NT2/D1 (cell line): Measurements from ENCODE around the gene NCAM2.

Experiments
- YY1 ChIP-seq: IDR thresholded peaks from 2 replicates; pipeline ENCODE4 v1.6.1; 2011; ENCODE audit not compliant: insufficient read length, insufficient read depth
- ZNF274 ChIP-seq: IDR thresholded peaks from 2 replicates; pipeline ENCODE4 v1.6.1; 2011; ENCODE audit warnings: mild to moderate bottlenecking, low read depth, low read length

GRCh38 chr21:20949884-20950283, 48.3 kb upstream of the NCAM2 start:
- TF ChIP-seq YY1 (no peak), ZNF274 (no peak)
